ENCODE results near the gene B4GALNT3. TPM values are rescaled to one million over a fixed set of nuclear protein-coding genes. Genes with fewer than 3 reads are reported as not detected.

The B4GALNT3 gene
- total and polyA plus RNA-seq, 12 donors: 14.1 to 58.7 (median 36.5) TPM

DNA sequence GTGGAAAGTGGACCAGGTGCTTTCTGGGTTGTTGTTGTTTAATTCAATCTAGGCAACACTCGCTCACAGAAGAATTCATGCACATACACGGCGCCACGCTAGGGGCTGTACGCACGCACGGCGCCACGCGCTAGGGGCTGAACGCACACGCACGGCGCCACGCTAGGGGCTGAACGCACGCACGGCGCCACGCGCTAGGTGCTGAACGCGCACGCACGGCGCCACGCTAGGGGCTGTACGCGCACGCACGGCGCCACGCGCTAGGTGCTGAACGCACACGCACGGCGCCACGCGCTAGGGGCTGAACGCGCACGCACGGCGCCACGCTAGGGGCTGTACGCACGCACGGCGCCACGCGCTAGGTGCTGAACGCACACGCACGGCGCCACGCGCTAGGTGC, 149.2 kb downstream of the B4GALNT3 start:
- H3K4me3 ChIP-seq: no peak overlapping the region
- ATAC-seq (no peak), DNase-seq (no peak)
- intact Hi-C loops (cut with DNase I): no loop called here
- peaks cover 13 to 80% (median 49%) of the 10 kb centered on the region in 9 donors for H3K4me1 ChIP-seq
- TF ChIP-seq, protein P1, sequence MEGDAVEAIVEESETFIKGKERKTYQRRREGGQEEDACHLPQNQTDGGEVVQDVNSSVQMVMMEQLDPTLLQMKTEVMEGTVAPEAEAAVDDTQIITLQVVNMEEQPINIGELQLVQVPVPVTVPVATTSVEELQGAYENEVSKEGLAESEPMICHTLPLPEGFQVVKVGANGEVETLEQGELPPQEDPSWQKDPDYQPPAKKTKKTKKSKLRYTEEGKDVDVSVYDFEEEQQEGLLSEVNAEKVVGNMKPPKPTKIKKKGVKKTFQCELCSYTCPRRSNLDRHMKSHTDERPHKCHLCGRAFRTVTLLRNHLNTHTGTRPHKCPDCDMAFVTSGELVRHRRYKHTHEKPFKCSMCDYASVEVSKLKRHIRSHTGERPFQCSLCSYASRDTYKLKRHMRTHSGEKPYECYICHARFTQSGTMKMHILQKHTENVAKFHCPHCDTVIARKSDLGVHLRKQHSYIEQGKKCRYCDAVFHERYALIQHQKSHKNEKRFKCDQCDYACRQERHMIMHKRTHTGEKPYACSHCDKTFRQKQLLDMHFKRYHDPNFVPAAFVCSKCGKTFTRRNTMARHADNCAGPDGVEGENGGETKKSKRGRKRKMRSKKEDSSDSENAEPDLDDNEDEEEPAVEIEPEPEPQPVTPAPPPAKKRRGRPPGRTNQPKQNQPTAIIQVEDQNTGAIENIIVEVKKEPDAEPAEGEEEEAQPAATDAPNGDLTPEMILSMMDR (IDR thresholded peaks at IDR 0.05): no peak
- 96 to 98% methylated on average over 38 to 58 of the region's 58 CpGs for WGBS, 2 donors
- no peaks in the 10 kb centered on the region for H3K9me3 ChIP-seq
- no peaks in the 10 kb centered on the region for H3K36me3 ChIP-seq
- H3K27ac ChIP-seq: peak overlapping the region in 8 of 10 donors; percentile 69 to 94 (median 76)
- H3K27me3 ChIP-seq: no peaks in the 10 kb centered on the region

DNA sequence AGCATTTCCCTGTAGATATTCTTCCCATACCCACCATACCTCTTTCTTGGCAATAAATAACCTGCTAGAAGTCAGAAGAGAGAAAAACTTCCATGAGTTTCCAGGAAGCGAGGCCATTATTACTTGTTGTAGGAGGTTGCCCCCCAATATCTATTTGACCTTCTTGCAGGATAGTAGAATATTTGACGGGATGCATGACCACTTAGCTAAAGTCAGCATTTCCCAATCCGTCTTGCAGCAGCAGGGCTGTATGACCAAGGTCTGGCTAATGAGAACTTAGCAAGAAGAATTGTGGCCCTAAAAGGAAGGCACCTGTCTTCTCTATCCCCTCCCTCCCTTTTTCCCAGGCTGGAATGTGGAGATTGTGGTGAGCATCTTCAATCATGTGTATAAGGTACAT, 152.0 kb downstream of the B4GALNT3 start:
- Histone ChIP-seq H3K4me3 (no peak overlapping the region), H3K27ac (peak overlapping the region in 3 of 10 donors; percentile 66 to 94 (median 83)), H3K9me3 (no peaks in the 10 kb centered on the region), H3K4me1 (peaks cover 22 to 95% (median 63%) of the 10 kb centered on the region in 9 donors), H3K27me3 (no peaks in the 10 kb centered on the region), H3K36me3 (no peaks in the 10 kb centered on the region)
- no peak for DNase-seq
- intact Hi-C loops (cut with DNase I): no loop called here
- no peak for ATAC-seq
- 89 to 96% methylated on average over 3 of the region's 3 CpGs for WGBS, 2 donors
- TF ChIP-seq, protein P1 (IDR thresholded peaks at IDR 0.05): no peak

DNA sequence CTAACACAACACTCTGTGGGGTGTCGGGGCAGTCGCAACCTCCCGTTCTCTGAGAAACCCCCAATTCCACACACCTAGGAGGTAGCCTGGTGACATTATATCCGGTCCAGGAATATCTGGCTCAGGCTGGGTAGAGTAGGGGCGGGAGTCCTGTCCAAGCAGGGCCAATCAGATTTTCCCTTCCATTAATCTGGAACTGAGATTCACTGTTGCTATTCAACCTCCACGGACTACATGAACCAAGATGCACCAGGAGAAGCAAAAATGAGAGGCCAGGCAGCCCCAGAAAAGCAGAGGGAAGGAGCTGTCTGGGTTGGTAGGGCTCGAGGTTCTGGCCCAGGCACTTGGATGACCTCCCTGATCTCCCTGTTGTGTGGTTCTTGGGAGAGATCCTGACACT, 152.6 kb downstream of the B4GALNT3 start:
- TF ChIP-seq, protein P1 (IDR thresholded peaks at IDR 0.05): no peak
- H3K4me3 ChIP-seq: no peak overlapping the region
- WGBS, 2 donors: 89 to 90% methylated on average over 7 of the region's 7 CpGs
- intact Hi-C loops (cut with DNase I): no loop called here
- H3K27me3 ChIP-seq: no peaks in the 10 kb centered on the region
- peak overlapping the region in 1 of 10 donors; percentile 94 for H3K27ac ChIP-seq
- H3K4me1 ChIP-seq: peaks cover 24 to 95% (median 62%) of the 10 kb centered on the region in 9 donors
- H3K36me3 ChIP-seq: no peaks in the 10 kb centered on the region
- DNase-seq: no peak
- no peak for ATAC-seq
- H3K9me3 ChIP-seq: no peaks in the 10 kb centered on the region

DNA sequence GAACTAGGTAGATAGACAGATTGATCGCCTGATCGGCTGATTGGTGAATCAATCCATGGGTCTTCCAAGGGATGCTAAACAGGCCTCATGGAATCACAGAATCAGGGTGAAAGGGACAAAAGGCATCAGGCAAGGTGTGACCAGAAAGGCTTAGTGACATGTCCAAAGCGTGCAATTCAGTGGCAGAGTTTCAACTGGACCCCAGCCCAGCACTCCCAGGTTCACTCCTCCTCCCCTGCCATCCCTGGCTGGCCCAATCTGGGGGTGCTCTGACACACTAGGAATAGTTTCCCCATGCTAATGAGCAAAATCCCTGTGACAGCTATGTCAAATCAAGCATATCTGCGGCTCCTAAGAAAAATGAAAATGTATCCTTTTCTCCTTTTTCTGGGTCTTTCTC, 153.1 kb downstream of the B4GALNT3 start:
- Histone ChIP-seq H3K9me3 (no peaks in the 10 kb centered on the region), H3K4me1 (peaks cover 24 to 95% (median 62%) of the 10 kb centered on the region in 9 donors), H3K4me3 (no peak overlapping the region), H3K36me3 (no peaks in the 10 kb centered on the region), H3K27ac (peak overlapping the region in 2 of 10 donors; percentile 2 to 10), H3K27me3 (no peaks in the 10 kb centered on the region)
- peak in 1 of 2 donors; percentile 28 for DNase-seq
- intact Hi-C loops (cut with DNase I): no loop called here
- TF ChIP-seq, protein P1 (IDR thresholded peaks at IDR 0.05): no peak
- ATAC-seq: no peak
- WGBS, 2 donors: 83 to 89% methylated on average over 4 of the region's 4 CpGs

Other genes with a start within 250 kb of the B4GALNT3 start
- gene SLC6A12, start 245.8 kb upstream of the B4GALNT3 start, total RNA-seq: 1 to 10 TPM in 5 of 10 donors, under 1 TPM in 5; 0.49 to 1.4 (median 0.98) TPM
- gene SLC6A12, start 245.8 kb upstream of the B4GALNT3 start, polyA plus RNA-seq: under 1 TPM; 0.14 to 0.44 TPM
- gene SLC6A13, start 197.1 kb upstream of the B4GALNT3 start, total RNA-seq: 1 to 10 TPM; 1.5 to 6.1 (median 3.2) TPM
- 1 to 10 TPM in 1 of 2 donors, under 1 TPM in 1; 0.87 to 5.6 TPM for gene SLC6A13, start 197.1 kb upstream of the B4GALNT3 start, polyA plus RNA-seq
- 10 to 100 TPM; 28.6 to 46.0 (median 34.8) TPM for gene KDM5A, start 70.6 kb upstream of the B4GALNT3 start, total RNA-seq
- 1 to 10 TPM; 3.0 to 8.2 TPM for gene KDM5A, start 70.6 kb upstream of the B4GALNT3 start, polyA plus RNA-seq
- 1 to 10 TPM; 1.8 to 4.5 (median 3.6) TPM for gene CCDC77, start 58.3 kb upstream of the B4GALNT3 start, total RNA-seq
- 1 to 10 TPM; 2.4 to 4.2 TPM for gene CCDC77, start 58.3 kb upstream of the B4GALNT3 start, polyA plus RNA-seq
- gene NINJ2, start 203.5 kb downstream of the B4GALNT3 start, total RNA-seq: 10 to 100 TPM in 3 of 10 donors, 1 to 10 TPM in 7; 1.9 to 18.7 (median 8.3) TPM
- gene NINJ2, start 203.5 kb downstream of the B4GALNT3 start, polyA plus RNA-seq: 10 to 100 TPM in 1 of 2 donors, 1 to 10 TPM in 1; 4.6 to 25.7 TPM